HAP-1 (cell line): Measurements from ENCODE around the gene TLR6.
A peak's percentile ranks its signal among the peaks of the same experiment; 100 is the strongest.

Source experiments
- DNase-seq, 2 experiments: peaks; one replicate each; pipeline ENCODE4 v3.0.0-alpha.2; 2016 to 2020; ENCODE audit warnings: low spot score in 2 of 2
- H3K27me3 ChIP-seq: fragments of 250-450 bp; sonication (Bioruptor Pico); 2 replicates; pipeline ENCODE4 v1.5.1; 2020; ENCODE audit warnings: low read depth, mild to moderate bottlenecking, moderate library complexity
- H3K36me3 ChIP-seq: fragments of 250-450 bp; sonication (Bioruptor Pico); replicated peaks from 2 replicates; pipeline ENCODE4 v1.5.1; 2020; ENCODE audit warnings: mild to moderate bottlenecking
- H3K4me1 ChIP-seq: fragments of 250-450 bp; sonication (Bioruptor Pico); 2 replicates; pipeline ENCODE4 v1.5.1; 2020; ENCODE audit warnings: mild to moderate bottlenecking
- H3K4me3 ChIP-seq: fragments of 250-450 bp; sonication (Bioruptor Pico); 2 replicates; pipeline ENCODE4 v1.5.1; 2020; ENCODE audit warnings: mild to moderate bottlenecking, moderate library complexity
- H3K9me3 ChIP-seq: fragments of 250-450 bp; sonication (Bioruptor Pico); 2 replicates; pipeline ENCODE4 v1.5.1; 2020; ENCODE audit warnings: mild to moderate bottlenecking, moderate library complexity
- in situ Hi-C: fragments of 300-500 bp; cut with MboI; formaldehyde crosslinking; loops from 3 replicates; pipeline ENCODE4 v1.14.3; 2020; ENCODE audit warnings: low sequenced_read_pairs, inconsistent platforms, mixed read lengths

Gene TLR6

GRCh38 chr4:38876636-38877035, 20.0 kb upstream of the TLR6 start:
- no peaks in the 10 kb centered on the region for H3K9me3 ChIP-seq
- DNase-seq, result no peak
- in situ Hi-C loops, result loop anchor here (25.0 kb wide), 1 partner anchor 561 kb away; no protein-coding TSS in a partner anchor
- peaks cover 3% of the 10 kb centered on the region for H3K27me3 ChIP-seq
- H3K4me1 ChIP-seq, result no peaks in the 10 kb centered on the region
- no peaks in the 10 kb centered on the region for H3K36me3 ChIP-seq
- H3K4me3 ChIP-seq, result no peak overlapping the region

- no peaks in the 10 kb centered on the region for H3K9me3 ChIP-seq
- no peaks in the 10 kb centered on the region for H3K4me1 ChIP-seq
- no peaks in the 10 kb centered on the region for H3K36me3 ChIP-seq
- no peak for DNase-seq
- no peak overlapping the region for H3K4me3 ChIP-seq
- H3K27me3 ChIP-seq, result peaks cover 3% of the 10 kb centered on the region
- in situ Hi-C loops, result no loop called here
Measured at GRCh38 chr4:38873290-38873944, 16.8 kb upstream of the TLR6 start.

GRCh38 chr4:38872620-38873019, 16.0 kb upstream of the TLR6 start:
- in situ Hi-C loops, result no loop called here
- Histone ChIP-seq H3K9me3 (no peaks in the 10 kb centered on the region), H3K4me3 (no peak overlapping the region), H3K4me1 (no peaks in the 10 kb centered on the region), H3K27me3 (peaks cover 3% of the 10 kb centered on the region), H3K36me3 (no peaks in the 10 kb centered on the region)
- DNase-seq, result no peak

GRCh38 chr4:38871593-38871992, 15.0 kb upstream of the TLR6 start:
- DNase-seq, result no peak
- Histone ChIP-seq H3K4me1 (no peaks in the 10 kb centered on the region), H3K4me3 (no peak overlapping the region), H3K9me3 (no peaks in the 10 kb centered on the region), H3K36me3 (no peaks in the 10 kb centered on the region), H3K27me3 (peaks cover 3% of the 10 kb centered on the region)
- in situ Hi-C loops, result no loop called here

GRCh38 chr4:38870098-38870808, 13.6 kb upstream of the TLR6 start:
- in situ Hi-C loops, result no loop called here
- Histone ChIP-seq H3K9me3 (no peaks in the 10 kb centered on the region), H3K27me3 (peaks cover 3% of the 10 kb centered on the region), H3K4me1 (no peaks in the 10 kb centered on the region), H3K36me3 (no peaks in the 10 kb centered on the region), H3K4me3 (no peak overlapping the region)
- DNase-seq, result no peak

GRCh38 chr4:38869511-38869910, 12.9 kb upstream of the TLR6 start:
- Histone ChIP-seq H3K36me3 (no peaks in the 10 kb centered on the region), H3K4me3 (no peak overlapping the region), H3K27me3 (peaks cover 3% of the 10 kb centered on the region), H3K9me3 (no peaks in the 10 kb centered on the region), H3K4me1 (no peaks in the 10 kb centered on the region)
- no peak for DNase-seq
- in situ Hi-C loops, result no loop called here

- in situ Hi-C loops, result no loop called here
- Histone ChIP-seq H3K36me3 (no peaks in the 10 kb centered on the region), H3K4me1 (no peaks in the 10 kb centered on the region), H3K27me3 (0 out of 2 replicates have a peak, but pooled peaks cover 2% of the 10 kb centered on the region), H3K9me3 (no peaks in the 10 kb centered on the region), H3K4me3 (no peak overlapping the region)
- DNase-seq, result no peak
Measured at GRCh38 chr4:38868059-38868960, 11.7 kb upstream of the TLR6 start.

GRCh38 chr4:38867478-38868058, 11.0 kb upstream of the TLR6 start, which contains the start of gene FAM114A1:
FAM114A1 (plus strand) TSS chr4:38867806; CDS start chr4:38878079, 10,273 bp downstream.
- DNase-seq, result no peak
- Histone ChIP-seq H3K4me1 (no peaks in the 10 kb centered on the region), H3K4me3 (no peak within 1 kb of the TSS), H3K27me3 (0 out of 2 replicates have a peak, but pooled peaks cover 3% of the 10 kb centered on the region), H3K36me3 (no peaks in the 10 kb centered on the region), H3K9me3 (no peaks in the 10 kb centered on the region)
- in situ Hi-C loops, result no loop called here

- no peak for DNase-seq
- in situ Hi-C loops, result no loop called here
- H3K4me3 ChIP-seq, result no peak overlapping the region
Measured at GRCh38 chr4:38866973-38867477, 10.4 kb upstream of the TLR6 start.

GRCh38 chr4:38865445-38865844, 8.8 kb upstream of the TLR6 start:
- H3K4me1 ChIP-seq, result no peaks in the 10 kb centered on the region
- no peaks in the 10 kb centered on the region for H3K36me3 ChIP-seq
- no peak for DNase-seq
- H3K27me3 ChIP-seq, result 0 out of 2 replicates have a peak, but pooled peaks cover 3% of the 10 kb centered on the region
- H3K4me3 ChIP-seq, result no peak overlapping the region
- in situ Hi-C loops, result no loop called here
- H3K9me3 ChIP-seq, result no peaks in the 10 kb centered on the region

More at GRCh38 chr4:38866973-38867477, 10.4 kb upstream of the TLR6 start:
- Histone ChIP-seq H3K27me3 (0 out of 2 replicates have a peak, but pooled peaks cover 3% of the 10 kb centered on the region), H3K9me3 (no peaks in the 10 kb centered on the region), H3K4me1 (no peaks in the 10 kb centered on the region), H3K36me3 (no peaks in the 10 kb centered on the region)

- in situ Hi-C loops, result no loop called here
- Histone ChIP-seq H3K4me1 (no peaks in the 10 kb centered on the region), H3K36me3 (no peaks in the 10 kb centered on the region), H3K4me3 (no peak overlapping the region), H3K27me3 (0 out of 2 replicates have a peak, but pooled peaks cover 3% of the 10 kb centered on the region), H3K9me3 (no peaks in the 10 kb centered on the region)
- no peak for DNase-seq
Measured at GRCh38 chr4:38861791-38862190, 5.2 kb upstream of the TLR6 start.

GRCh38 chr4:38860788-38861424, 4.3 kb upstream of the TLR6 start:
- H3K27me3 ChIP-seq, result 0 out of 2 replicates have a peak, but pooled peaks cover 3% of the 10 kb centered on the region
- no peaks in the 10 kb centered on the region for H3K36me3 ChIP-seq
- H3K9me3 ChIP-seq, result no peaks in the 10 kb centered on the region
- peak; percentile 32 to 72 for DNase-seq
- no peak overlapping the region for H3K4me3 ChIP-seq
- in situ Hi-C loops, result no loop called here
- peaks cover 7% of the 10 kb centered on the region for H3K4me1 ChIP-seq

- in situ Hi-C loops, result no loop called here
- H3K4me1 ChIP-seq, result peaks cover 7% of the 10 kb centered on the region
Measured at GRCh38 chr4:38859501-38859900, 2.9 kb upstream of the TLR6 start.

More at GRCh38 chr4:38859501-38859900, 2.9 kb upstream of the TLR6 start:
- DNase-seq, result no peak
- Histone ChIP-seq H3K27me3 (0 out of 2 replicates have a peak, but pooled peaks cover 3% of the 10 kb centered on the region), H3K4me3 (no peak overlapping the region), H3K36me3 (no peaks in the 10 kb centered on the region), H3K9me3 (no peaks in the 10 kb centered on the region)
